ENCODE data around the gene GIMD1. TPM values are rescaled to one million over a fixed set of nuclear protein-coding genes. Genes with fewer than 3 reads are reported as not detected.

Gene GIMD1
- not detected in 5 replicates for total RNA-seq (2022; extraction: Qiagen RNA extraction)

DNA sequence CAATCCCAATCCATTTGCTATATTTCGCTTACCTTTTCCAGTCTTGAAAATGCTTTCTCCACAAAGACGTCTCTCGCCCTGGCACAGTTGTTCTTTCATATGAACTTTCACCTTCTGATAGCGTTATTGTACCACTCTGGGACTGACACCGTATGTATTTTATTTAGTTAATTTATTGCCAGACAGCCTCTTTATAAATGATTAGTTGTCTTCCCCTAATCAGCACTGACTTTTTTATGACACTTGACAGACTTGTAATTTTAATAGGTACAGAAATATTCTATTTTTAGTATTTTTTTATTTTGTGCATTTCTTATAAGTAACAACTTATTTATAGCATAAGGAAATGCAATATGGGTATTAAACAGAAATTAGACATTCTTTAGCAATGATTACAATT, at the start of gene GIMD1:
TSS of gene GIMD1 (minus strand) at position 101 of the 400 bp plus-strand sequence. CDS start 1,343 bp downstream, outside the sequence.

GRCh38 chr4:106315968-106316772, 52.4 kb downstream of the GIMD1 start, which contains the start of the genes AIMP1 and TBCK:
Gene AIMP1 (plus strand): TSS chr4:106316550. CDS start chr4:106325010, 8,460 bp downstream.
Gene TBCK (minus strand): TSS chr4:106316209. CDS start chr4:106308960, 7,249 bp downstream.

Other genes with a start within 250 kb of the GIMD1 start
- gene TBCK, start 52.6 kb downstream of the GIMD1 start, total RNA-seq (2022; extraction: Qiagen RNA extraction) = 2.4 to 2.8 TPM (median 2.7 TPM) in 5 replicates
- 38.2 to 42.9 TPM (median 40.0 TPM) in 5 replicates for gene AIMP1, start 52.2 kb downstream of the GIMD1 start, total RNA-seq (2022; extraction: Qiagen RNA extraction)

Measured in A549 treated with AZD2906 at 1 μM for 4 hours (cell line).